ENCODE results near the gene SLC6A17.

DNA sequence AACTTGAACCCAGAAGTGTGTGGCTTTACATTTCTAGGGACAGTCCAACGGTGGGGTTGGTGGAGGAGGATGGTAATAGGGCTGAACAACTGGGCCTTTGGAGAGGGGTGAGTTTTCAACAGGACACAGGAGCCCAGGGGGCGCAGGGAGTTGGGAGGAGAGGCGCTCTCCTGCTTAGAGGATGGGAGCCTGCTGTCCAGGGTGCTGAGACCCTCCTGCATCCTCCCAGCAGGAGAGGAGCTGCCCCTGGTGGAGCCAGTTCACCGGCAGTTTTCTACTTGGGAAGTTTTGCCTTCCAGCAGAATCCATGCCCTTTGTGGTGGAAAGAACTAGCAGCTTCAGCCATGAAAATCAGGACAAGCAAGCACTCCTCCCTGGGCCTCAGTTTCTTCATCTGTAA, 68.4 kb downstream of the SLC6A17 start:
- TF ChIP-seq CEBPB (IDR thresholded peaks at IDR 0.05): no peak
- TF ChIP-seq RAD21 (IDR thresholded peaks at IDR 0.05; ENCODE audit: low read depth): no peak
- no peak for TF ChIP-seq YY1 (IDR thresholded peaks at IDR 0.05; ENCODE audit: low read depth)
- no peak for TF ChIP-seq TCF12 (IDR thresholded peaks at IDR 0.05; ENCODE audit: low read depth)
- no peak for TF ChIP-seq MAX (IDR thresholded peaks at IDR 0.05)
- TF ChIP-seq REST (IDR thresholded peaks at IDR 0.05; ENCODE audit: low read depth): peak; percentile 82
- TF ChIP-seq CREB1 (IDR thresholded peaks at IDR 0.05; ENCODE audit: low read depth): no peak
- TF ChIP-seq, protein P1, sequence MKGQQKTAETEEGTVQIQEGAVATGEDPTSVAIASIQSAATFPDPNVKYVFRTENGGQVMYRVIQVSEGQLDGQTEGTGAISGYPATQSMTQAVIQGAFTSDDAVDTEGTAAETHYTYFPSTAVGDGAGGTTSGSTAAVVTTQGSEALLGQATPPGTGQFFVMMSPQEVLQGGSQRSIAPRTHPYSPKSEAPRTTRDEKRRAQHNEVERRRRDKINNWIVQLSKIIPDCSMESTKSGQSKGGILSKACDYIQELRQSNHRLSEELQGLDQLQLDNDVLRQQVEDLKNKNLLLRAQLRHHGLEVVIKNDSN (IDR thresholded peaks at IDR 0.05): no peak

Data from Ishikawa (cell line).